ENCODE measurements around the gene ACSS3.

Gene ACSS3

DNA sequence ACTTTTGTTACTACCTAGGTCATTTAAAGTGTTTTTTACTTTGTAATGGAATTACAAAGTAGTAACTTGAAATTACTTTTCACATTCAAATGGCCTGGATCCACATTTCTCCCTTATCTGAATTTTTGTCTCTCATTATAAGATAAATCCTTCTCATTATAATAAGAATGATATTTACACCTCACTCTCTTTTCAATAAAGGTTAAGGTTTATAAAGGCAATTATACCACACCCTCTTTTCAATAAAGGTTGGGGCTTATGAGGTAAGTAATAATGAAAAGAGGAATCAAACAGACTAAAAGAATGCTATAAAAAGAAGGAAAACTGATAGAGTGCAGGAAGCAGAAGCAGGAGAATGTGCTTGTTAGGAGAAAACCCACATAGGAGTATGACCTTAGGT is 210.8 kb downstream of the ACSS3 start:
- no peak for DNase-seq (ENCODE audit: extremely low read depth in 1 of 2, low read depth in 1 of 2)

DNA sequence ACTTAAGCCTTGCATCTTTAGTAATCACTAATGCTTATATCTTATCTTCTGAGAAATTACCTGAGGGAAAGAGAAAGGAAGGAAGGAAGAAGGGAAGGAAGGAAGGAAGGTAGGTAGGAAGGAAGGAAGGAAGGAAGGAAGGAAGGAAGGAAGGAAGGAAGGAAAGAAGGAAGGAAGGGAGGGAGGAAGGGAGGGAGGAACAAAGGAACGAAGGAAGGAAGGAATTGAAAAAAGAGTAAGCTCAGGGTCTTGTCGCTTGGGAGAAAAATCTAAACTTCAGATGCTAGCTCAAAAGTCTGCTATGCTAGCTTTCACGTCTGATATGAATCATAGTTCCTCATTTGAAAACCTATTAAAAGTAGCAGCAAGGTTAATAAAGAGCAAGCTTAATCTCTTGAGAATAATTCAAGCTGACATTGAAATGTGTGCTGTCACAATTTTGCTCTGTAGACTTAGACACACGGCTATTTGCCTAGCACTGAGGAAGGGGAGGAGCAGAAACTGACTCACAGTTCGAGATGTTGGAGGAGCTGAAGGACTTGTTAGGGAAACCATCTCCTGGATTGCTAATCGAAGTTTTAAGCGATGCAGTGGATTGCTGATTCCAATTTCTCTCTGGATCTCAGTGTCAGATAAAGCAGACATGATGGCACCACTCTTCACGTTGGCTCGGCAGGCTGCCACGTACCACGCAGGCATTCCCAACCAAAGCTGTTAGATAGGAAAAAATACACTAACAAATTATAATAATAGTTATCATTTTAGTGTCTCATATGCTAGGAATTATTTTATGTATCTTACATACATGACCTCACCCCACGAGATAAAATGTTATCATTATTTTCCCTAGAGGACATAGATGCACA is 216.7 kb downstream of the ACSS3 start:
- no peak for DNase-seq (ENCODE audit: extremely low read depth in 1 of 2, low read depth in 1 of 2)

DNA sequence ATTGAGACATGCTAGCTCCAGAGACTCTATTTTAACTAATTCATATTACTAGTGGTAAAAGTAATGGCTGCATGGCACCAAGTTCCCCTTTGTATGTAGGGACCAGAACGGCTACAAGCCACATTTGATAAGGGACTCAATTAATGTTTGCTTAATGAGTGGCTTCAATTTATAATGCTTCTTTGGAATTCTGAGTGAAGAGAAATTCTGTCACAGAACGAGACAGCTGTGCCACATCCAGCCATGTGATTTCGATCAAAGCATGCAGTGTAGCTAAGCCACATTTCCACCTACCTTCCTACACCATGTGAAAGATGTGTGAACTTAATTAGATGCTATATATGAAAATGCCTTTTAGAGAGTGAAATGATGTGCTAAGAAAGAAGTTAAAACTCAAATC is 217.4 kb downstream of the ACSS3 start:
- no peak for DNase-seq (ENCODE audit: extremely low read depth in 1 of 2, low read depth in 1 of 2)

GRCh38 chr12:81296556-81297305 is 218.9 kb downstream of the ACSS3 start:
- no peak for DNase-seq (ENCODE audit: extremely low read depth in 1 of 2, low read depth in 1 of 2)

DNA sequence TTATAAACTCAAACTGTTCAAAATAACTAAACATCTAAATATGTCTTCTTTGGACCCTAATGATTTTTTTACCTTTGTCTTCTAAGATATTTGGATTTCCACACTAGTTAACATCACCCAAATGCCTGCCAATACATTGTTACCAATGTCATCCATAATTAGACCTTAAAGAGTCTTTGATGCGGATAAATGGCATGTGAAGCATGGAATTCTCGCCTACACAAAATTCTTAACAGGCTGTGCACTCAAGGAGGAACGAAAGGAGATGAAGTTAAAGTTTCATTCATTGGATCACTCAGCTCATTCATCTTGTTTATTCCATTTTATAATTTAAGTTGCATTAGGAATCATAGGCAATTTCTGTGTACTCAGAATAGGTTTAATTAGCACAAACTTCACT is 219.7 kb downstream of the ACSS3 start:
- no peak for DNase-seq (ENCODE audit: extremely low read depth in 1 of 2, low read depth in 1 of 2)

DNA sequence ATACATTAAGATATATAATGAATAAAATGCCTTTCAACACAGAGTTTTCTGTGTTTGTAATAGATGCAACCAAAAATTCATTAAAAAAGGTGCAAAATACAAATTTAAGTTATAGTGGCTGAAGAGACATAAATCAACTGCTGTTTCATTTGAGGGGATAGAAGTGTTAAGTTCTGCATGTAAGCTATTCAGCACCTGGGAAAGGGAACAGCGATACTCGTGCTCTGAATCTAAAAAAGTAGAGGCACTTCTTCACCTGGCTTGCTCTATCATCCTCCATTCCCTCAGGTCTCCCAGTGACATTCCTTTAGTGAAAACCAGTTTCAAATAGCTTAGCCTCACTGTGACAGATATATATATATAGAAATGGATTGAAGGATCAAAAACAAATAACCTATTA is 222.6 kb downstream of the ACSS3 start:
- no peak for DNase-seq (ENCODE audit: extremely low read depth in 1 of 2, low read depth in 1 of 2)

GRCh38 chr12:81303935-81304334 is 226.1 kb downstream of the ACSS3 start:
- no peak for DNase-seq (ENCODE audit: extremely low read depth in 1 of 2, low read depth in 1 of 2)
